ENCODE data around the gene SLCO1B1. TPM values are rescaled to one million over a fixed set of nuclear protein-coding genes. Genes with fewer than 3 reads are reported as not detected.

Gene SLCO1B1
- total and polyA plus RNA-seq, 2 donors (not counting 3 experiments of a cell fraction or from before 2014, with no cell fraction given), result not detected

- ChIA-PET CTCF (no interaction called here), POLR2A (no interaction called here)
- TF ChIP-seq CTCF (IDR thresholded peaks at IDR 0.05; ENCODE audit: extremely low read depth in 1 of 2, insufficient read depth in 1 of 2, low read depth in 1 of 2, low read length in 2 of 2) (no peak), MAX (IDR thresholded peaks at IDR 0.05; ENCODE audit: insufficient read depth, insufficient read length) (no peak), JUN (IDR thresholded peaks at IDR 0.05; ENCODE audit: borderline replicate concordance, insufficient read depth, insufficient read length, low read depth) (no peak), POLR2A (IDR thresholded peaks at IDR 0.05; ENCODE audit: low read depth, low read length) (no peak), FOS (IDR thresholded peaks at IDR 0.05; ENCODE audit: borderline replicate concordance, insufficient read depth, low read length) (no peak), EZH2 (IDR thresholded peaks at IDR 0.05; ENCODE audit: borderline replicate concordance, low read depth, low read length, severe bottlenecking) (no peak), GATA2 (IDR thresholded peaks at IDR 0.05; ENCODE audit: insufficient read depth, insufficient read length, low read depth, low read length) (no peak), POLR2AphosphoS5 (IDR thresholded peaks at IDR 0.05; ENCODE audit: insufficient read depth, low read depth, low read length) (no peak), MYC (IDR thresholded peaks at IDR 0.05; ENCODE audit: low read depth, low read length) (no peak)
- no peak overlapping the region for H3K9ac ChIP-seq (replicated peaks; ENCODE audit: extremely low read depth, insufficient read depth, low read length)
- FAIRE-seq, result no peak
- H3K9me3 ChIP-seq (replicated peaks; ENCODE audit: control insufficient read depth, insufficient read depth, low read length), result no peaks in the 10 kb centered on the region
- no peak overlapping the region for H3K27ac ChIP-seq (ENCODE audit: insufficient read depth, low read depth, low read length)
- no peak overlapping the region for H3K4me3 ChIP-seq (replicated peaks in 1 of 3; ENCODE audit: insufficient read depth in 1 of 3, low read depth in 1 of 3, low read length in 3 of 3)
- no peaks in the 10 kb centered on the region for H3K4me1 ChIP-seq (ENCODE audit: control insufficient read depth, extremely low read depth, insufficient read depth, low read length)
- no peaks in the 10 kb centered on the region for H4K20me1 ChIP-seq (replicated peaks; ENCODE audit: control insufficient read depth, extremely low read depth, insufficient read depth, low read length)
- H3K36me3 ChIP-seq (ENCODE audit: control insufficient read depth in 2 of 2, extremely low read depth in 1 of 2, insufficient read depth in 2 of 2, low read length in 2 of 2), result no peaks in the 10 kb centered on the region
- no peaks in the 10 kb centered on the region for H3K9me1 ChIP-seq (replicated peaks; ENCODE audit: control insufficient read depth, extremely low read depth, insufficient read depth, low read length)
- no peak for DNase-seq (ENCODE audit: low read depth, low spot score)
- no peaks in the 10 kb centered on the region for H3K79me2 ChIP-seq (ENCODE audit: control insufficient read depth, insufficient read depth, low read length)
- H3K4me2 ChIP-seq (ENCODE audit: insufficient read depth, low read length), result no peak overlapping the region
- intact Hi-C loops (cut with micrococcal nuclease) (no loop called here), dilution Hi-C loops (cut with MboI; ENCODE audit: extremely low pct_ligation_motif_present, low sequenced_read_pairs) (no loop called here)
- H2AFZ ChIP-seq (ENCODE audit: low read depth, low read length), result no peak overlapping the region
- BruUV-seq (replicated peaks), result no TSS peak
- no peaks in the 10 kb centered on the region for H3K27me3 ChIP-seq (ENCODE audit: control insufficient read depth in 2 of 2, insufficient read depth in 2 of 2, low read length in 2 of 2)
Observed at GRCh38 chr12:21118760-21119159, 12.2 kb upstream of the SLCO1B1 start.
